NCI-H128 (cell line): ENCODE data around the gene ZNF546.
"Not testable (repeated sequence)": the region's sequence is repeated elsewhere in the genome, so short reads cannot be mapped to it uniquely, and the experiment has no call there.

Source experiments
- DNase-seq: peaks from one replicate; lab custom pipeline; 2025; ENCODE audit not compliant: unreplicated experiment; lab: John Stamatoyannopoulos, UW

The ZNF546 gene

DNA sequence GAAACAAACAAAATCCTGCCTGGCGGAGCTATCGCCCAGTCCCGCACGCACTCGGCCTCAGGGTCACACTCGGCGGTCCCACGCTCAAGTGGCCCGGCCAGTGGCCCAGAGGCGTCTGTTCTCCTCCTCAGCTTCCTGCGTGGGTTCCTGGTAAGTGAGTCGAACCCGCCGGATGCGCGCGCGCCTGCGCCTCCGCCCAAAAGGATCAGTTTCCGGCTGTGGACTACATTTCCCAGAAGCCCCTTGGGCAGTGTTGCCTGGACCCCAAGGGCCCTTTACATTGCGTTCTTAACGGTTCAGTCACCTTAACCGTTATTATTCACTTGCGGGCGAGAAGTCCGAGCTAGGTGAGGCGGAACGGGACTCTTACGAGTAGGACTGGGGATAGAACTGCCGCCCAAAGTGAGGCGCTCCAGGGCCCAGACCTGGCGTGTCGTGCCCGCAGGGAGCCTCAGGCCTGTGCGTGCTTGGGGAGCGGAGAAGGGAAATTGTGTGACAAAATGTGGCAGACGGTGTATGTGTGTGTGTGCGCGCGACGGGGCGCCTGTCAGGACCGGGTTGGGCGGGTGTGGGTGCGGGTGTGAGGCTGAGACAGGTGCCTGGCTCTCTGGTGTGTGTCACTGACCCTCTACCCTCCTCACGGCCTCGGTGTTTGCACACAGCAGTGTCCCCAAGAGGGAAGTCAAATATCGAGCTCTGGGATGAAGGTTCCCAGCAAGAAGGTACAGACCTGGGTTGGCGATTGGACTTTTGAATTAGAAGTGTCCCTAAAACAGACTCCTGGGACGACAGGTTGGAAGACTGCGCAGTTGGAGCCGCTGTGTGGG is at the start of gene ZNF546:
ZNF546 (plus strand) TSS at position 250 of the 827 bp plus-strand sequence. CDS start 1,267 bp downstream, outside the sequence.
- DNase-seq = peak; percentile 37

DNA sequence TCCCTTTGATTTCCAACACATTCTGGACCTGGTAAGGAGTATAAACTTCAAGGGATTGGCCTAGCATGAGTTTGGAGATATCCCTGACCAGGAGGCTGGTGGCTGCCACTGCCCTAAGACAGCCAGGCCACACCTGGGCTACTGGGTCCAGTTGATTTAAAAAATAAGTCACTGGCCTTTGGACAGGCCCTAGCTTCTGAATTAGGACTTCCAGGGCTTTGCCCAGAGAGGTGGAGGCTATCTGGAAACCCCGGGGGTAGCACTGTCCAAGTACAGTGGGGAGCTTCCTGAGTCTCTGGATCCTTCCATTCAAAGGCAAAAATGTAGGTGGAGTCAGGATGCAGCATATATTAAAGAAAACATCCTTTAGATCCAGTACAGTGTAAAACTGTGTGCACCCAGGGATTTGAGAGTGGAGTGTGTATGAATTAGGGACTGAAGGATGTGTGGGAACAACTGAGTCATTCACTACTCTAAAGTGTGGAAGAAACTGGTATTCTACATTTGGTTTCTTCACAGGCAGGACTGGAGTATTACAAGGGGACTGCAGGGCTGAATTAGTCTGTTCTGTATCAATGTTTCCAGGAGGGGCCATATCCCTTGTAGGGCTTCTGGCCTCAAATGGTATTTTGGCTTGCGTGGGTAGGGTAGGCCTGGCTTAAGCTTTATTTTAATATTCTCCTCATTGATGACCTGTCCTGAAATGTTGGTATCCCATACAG is 47.7 kb upstream of the ZNF546 start:
- no peak for DNase-seq

DNA sequence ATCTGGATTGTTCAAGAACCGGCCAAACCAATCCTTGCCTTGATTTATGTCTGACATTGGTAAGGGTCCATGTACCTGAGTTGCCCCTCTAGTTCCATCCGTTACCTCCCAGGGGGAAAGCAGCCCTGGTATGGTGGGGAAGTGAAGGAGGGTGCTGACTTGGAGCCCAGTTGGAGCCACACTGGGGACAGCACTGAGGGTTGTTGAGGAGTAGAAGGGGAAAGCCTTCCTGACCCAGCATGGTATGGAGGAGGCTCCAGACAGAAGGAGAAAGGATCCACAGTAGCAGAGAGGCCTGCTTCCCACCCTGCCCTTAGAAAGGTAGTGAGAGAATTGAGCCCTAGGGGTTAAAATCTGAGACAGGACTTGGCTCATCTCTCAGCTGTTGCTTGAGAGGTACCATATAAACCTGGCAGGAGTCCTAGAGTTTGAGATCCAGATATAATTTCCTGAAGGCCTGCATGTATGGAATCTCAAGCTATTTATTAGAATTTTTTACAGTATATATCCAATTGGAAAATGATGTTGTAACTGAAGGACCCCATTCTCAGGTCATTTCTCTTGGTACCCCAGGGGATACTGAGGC is 45.7 kb upstream of the ZNF546 start:
- no peak for DNase-seq

DNA sequence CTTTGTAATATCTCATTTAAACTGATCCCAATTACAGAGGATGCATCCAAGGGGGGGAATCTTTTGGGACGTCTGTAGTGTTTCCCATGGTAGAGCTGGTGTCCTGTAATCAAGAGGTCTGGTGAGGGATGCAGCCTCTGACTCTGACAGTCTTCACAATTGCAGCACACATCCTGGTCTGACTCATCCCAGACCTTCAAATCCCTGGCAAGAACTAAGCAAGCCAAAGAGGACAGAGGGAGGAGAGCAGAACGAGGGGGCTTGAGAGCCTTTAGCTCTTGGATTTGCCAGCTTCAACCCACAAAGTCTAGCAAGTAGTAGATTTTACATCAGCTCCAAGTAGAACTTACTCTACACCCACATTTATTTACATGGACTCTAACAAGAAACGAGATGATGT is 45.2 kb upstream of the ZNF546 start:
- no peak for DNase-seq

DNA sequence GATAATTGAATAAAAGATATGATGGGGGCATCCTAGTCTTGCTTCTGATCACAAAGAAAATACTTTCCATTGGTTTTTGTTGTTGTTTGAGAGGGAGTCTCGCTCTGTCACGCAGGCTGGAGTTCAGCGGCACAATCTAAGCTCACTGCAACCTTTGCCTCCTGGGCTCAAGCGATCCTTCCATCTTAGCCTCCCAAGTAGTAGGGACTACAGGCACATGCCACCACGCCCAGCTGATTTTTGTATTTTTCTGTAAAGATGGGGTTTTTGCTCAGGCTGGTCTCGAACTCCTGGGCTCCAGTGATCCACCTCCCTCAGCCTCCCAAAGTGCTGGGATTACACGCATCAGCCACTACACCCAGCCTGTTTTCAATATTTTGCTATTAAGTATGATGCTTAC is 42.9 kb upstream of the ZNF546 start:
- DNase-seq = no peak

DNA sequence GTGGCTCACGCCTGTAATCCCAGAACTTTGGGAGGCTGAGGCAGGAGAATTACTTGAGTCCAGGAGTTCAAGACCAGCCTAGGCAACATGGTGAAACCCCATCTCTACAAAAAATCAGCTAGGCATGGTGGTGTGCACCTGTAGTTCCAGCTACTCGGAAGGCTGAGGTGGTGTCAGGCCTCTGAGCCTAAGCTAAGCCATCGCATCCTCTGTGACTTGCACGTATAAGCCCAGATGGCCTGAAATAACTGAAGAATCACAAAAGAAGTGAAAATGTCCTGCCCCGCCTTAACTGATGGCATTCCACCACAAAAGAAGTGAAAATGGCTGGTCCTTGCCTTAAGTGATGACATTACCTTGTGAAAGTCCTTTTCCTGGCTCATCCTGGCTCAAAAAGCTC is 39.0 kb upstream of the ZNF546 start:
- not testable (repeated sequence) for DNase-seq

DNA sequence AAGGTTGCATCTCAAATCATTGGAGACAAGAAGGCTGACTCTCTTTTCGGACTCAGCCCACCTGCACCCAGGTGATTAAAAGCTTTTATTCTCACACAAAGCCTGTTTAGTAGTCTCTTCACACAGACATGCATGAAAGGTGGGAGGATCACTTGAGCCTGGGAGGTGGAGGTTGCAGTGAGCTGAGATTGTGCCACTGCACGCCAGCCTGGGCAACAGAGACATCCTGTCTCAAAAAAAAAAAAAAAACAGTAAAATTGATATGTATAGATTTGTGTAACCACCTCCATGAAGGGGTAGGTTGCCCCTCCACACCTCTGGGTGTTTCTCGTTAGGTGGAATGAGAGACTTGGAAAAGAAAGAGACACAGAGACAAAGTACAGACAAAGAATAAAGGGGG is 37.9 kb upstream of the ZNF546 start:
- not testable (repeated sequence) for DNase-seq

DNA sequence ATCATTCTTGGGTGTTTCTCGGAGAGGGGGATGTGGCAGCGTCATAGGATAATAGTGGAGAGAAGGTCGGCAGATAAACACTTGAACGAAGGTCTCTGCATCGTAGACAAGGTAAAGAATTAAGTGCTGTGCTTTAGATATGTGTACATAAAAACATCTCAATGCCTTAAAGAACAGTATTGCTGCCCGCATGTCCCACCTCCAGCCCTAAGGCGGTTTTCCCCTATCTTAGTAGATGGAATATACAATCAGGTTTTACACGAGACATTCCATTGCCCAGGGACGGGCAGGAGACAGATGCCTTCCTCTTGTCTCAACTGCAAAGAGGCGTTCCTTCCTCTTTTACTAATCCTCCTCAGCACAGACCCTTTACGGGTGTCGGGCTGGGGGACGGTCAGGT is 37.5 kb upstream of the ZNF546 start:
- DNase-seq = not testable (repeated sequence)

DNA sequence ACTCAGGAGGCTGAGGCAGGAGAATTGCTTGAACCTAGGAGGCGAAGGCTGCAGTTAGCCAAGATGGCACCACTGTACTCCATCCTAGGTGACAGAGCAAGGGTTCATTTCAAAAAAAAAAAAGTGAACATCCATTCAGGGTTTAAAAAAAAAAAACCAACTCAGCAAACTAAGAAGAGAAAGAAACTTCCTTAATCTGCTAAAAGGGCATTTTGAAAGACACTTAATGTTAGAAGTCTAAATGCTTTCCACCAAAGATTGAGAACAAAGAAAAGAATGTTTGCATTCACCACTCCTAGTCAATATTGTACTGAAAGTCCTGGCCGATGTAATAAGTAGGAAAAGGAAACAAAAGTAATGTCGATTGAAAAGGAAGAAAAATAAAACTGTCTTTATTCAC is 33.0 kb upstream of the ZNF546 start:
- DNase-seq = no peak

DNA sequence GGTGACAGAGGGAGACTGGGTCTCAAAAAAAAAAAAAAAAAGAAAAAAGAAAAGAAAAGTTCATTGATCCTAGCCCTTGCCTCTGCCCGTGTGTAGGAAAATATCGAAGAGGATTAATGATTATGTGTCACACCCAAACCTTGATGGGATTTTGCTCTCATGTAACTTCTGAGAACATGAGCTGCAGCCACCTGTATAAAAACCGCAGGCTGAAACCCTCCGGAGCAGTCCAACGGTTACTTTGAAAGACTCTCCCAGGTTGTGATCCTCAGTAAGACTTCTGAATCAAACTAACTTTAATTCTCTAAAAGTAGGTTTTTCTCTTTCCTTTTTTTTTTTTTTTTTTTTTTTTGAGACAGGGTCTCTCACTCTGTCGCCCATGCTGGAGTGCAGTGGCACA is 30.2 kb upstream of the ZNF546 start:
- no peak for DNase-seq

DNA sequence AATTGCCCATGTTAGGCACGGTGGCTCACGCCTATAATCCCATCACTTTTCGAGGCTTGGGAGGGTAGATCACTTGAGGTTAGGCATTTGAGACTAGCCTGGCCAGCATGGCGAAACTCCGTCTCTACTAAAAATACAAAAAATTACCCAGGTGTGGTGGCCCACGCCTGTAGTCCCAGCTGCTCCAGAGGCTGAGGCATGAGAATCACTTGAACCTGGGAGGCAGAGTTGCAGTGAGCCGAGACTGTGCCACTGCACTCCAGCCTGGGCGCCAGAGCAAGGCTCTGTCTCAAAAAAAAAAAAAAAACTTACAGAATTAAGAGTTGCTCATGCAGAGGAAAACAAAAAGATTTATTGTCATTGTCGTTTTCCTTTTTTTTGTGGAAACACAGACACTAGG is 29.3 kb upstream of the ZNF546 start:
- DNase-seq = no peak

DNA sequence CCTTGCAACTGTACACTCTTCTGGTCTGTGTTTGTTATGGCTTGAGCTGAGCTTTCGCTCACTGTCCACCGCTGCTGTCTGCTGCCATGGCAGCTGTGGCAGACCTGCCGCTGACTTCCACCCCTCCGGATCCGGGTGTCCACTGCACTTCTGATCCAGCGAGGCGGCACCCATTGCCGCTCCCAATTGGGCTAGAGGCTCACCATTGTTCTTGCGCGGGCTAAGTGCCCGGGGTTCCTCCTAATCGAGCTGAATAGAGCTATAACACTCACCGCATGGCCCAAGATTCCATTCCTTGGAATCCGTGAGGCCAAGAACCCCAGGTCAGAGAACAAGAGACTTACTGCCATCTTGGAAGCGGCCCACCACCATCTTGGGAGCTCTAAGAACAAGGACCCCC is 28.1 kb upstream of the ZNF546 start:
- no peak for DNase-seq

DNA sequence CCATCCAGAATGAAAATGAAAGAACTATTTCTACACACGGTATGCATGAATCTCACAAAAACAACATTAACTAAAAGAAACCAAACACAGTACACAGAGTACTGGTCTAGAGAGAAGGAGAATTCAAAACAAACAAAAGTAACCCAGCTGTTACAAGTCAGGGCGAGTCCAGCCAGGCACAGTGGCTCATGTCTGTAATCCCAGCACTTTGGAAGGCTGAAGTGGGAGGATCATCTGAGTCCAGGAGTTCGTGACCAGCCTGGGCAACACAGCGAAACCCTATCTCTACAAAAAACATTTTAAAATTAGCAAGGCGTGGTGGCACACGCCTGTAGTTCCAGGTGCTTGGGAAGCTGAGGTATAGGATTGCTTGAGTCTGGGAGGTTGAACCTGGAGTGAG is 27.6 kb upstream of the ZNF546 start:
- DNase-seq = no peak

DNA sequence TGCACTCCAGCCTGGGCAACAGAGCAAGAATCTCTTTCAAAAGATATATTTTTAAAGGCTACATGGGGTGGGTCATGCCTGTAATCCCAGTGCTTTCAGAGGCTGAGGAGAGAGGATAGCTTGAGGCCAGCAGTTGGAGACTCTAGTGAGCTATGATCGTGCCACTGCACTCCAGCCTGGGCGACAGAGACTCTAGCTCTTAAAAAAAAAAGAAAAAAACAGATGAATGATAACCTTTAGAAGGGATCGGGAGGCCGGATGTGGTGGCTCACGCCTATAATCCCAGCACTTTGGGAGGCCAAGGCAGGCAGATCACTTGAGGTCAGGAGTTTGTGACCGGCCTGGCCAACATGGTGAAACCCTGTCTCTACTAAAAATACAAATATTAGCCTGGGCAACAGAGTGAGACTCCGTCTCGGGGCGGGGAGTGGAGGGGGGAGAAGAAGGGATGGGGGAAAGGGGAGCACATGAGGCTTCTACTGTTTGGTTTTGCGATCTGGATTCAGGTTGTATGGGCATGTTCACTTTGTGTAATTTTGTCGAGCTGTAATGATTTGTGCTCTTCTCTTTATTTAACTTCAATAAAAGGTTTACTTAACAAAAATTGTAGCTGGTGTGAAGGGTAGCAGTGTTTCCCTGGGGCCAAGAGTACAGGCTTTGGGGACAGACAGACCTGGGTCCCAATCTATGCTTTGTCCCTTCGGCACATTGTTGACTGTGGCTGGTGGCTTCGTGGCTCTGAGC is 27.0 kb upstream of the ZNF546 start:
- no peak for DNase-seq

DNA sequence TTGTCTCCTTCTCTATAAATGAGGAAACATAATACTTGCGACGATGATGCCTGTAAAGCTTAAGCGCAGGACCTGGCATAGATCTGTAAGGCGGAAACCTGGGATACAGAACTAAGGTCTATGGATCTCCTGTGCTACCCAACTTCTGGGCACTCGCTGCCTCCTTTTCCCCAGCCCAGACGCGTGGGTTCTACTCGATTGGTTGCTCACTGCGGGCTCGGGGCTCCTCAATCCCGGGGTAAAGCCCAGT is 26.5 kb upstream of the ZNF546 start:
- DNase-seq = no peak

DNA sequence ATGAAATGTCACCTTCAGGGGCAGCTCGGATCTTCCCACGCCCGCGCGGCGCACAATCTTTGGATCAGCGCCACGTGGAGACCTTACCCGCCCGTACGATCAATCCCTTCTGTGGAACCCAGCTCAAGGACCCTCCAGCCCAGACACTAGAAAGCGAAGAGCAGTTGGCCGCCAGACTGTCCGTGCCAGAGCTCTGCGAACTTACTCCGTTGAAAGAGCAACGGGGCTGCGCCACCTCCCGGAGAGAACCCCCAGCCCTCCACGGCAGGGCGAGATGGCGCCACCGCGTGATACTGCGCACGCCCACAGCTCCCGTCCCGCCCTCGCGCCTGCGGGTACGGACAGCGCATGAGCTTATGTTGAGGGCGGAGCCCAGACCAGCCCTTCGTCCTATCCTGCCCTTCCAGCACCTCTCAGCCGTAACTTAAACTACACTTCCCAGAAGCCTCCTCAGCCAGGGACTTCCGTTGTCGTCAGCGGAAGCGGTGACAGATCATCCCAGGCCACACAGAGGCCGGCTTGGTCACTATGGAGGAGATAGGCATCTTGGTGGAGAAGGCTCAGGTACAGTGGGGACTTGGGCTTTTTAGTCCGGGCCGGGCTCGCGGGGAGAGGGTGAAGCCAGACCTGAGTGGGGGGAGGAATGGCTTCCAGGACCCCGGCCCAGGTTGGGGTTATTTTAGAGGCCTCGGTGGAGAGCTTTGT is 26.0 kb upstream of the ZNF546 start, which contains the start of gene PSMC4:
PSMC4 (plus strand) TSS at position 491 of the 705 bp plus-strand sequence; CDS start at position 529, 38 bp downstream.
- DNase-seq = peak; percentile 97

DNA sequence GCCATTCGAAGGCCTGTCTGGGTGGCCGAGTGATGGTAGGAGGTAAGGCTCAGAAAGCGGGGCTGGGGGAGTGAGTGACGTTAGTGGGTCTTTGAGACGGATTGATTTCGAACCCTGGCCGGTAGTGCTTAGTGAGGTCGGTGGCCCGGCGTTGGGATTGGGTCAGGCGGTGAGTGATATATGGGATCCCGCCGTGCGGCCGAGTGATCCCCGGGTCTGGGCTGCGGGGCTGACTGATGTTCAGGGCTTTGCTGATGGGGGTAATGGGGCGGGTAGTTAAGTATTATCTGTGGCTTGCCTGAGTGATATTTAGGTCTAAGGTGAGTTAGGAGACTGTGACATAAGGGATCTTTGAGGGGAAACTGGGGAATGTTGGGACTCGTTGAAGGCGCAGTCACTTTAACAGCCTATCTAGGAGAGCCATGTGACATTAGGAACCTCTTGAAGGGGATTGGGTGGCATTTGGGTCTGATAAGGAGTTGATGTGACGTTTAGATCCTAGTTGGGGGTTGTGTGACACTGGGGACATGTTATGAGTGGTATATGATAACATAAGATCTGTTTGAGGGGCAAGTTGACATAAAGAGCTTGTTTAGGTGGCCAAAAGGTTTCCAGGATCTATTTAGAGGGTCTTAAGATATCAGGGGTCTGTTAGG is 25.4 kb upstream of the ZNF546 start:
- DNase-seq = no peak

DNA sequence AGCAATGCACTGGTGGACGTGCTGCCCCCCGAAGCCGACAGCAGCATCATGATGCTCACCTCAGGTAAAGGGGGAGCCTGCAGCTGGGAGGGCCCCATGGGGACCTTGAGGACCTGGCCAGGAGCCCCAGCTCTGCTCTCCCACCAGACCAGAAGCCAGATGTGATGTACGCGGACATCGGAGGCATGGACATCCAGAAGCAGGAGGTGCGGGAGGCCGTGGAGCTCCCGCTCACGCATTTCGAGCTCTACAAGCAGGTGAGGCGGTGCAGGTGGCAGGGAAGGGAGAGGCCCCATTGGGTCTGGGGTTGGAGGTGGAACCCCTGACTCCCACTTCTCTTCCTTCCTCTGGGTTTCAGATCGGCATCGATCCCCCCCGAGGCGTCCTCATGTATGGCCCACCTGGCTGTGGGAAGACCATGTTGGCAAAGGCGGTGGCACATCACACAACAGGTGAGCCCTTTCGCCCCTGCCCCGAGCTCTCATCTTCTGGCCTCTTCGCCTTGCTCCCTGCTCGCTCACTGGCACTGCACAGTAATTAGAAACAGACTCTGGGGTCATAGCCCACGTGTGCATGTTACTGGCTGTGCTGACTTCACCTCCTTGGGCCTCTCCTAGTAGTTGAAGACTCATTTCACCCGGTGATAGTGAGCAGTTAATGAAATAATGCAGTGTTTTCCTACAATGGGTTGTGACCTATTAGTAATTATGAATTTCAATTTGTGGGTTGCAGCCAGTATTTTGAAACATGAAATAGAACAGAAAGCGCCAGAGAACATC is 22.3 kb upstream of the ZNF546 start:
- no peak for DNase-seq

DNA sequence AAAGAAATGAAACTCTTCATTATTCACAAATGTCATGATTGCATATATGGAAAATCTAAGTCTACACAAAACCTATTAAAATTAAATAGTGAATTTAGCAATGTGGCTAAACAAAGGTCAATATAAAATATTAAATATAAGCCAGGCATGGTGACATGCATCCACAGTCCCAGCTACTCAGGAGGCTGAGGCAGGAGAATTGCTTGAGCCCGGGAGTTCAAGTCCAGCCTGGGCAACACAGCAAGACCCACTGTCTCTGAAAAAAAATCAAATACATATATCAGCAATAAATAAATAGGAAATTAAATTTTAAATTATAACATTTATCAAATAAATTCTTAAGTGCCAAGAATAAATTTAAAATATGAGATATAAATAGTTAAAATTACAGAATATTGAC is 14.0 kb upstream of the ZNF546 start:
- DNase-seq = no peak
